ENCODE measurements around the gene XPNPEP2.

XPNPEP2 gene

GRCh38 chrX:129738466-129739308 lies at the start of gene XPNPEP2:
Gene XPNPEP2, plus strand, starts transcription at chrX:129738979. Its CDS starts 235 bp downstream, at chrX:129739214.
- DNase-seq: no peak

GRCh38 chrX:129689796-129690195 lies 49.0 kb upstream of the XPNPEP2 start:
- no peak for DNase-seq

GRCh38 chrX:129690435-129690834 lies 48.3 kb upstream of the XPNPEP2 start:
- DNase-seq: no peak

- no peak for DNase-seq
Measured at GRCh38 chrX:129693354-129693753, 45.4 kb upstream of the XPNPEP2 start.

- no peak for DNase-seq
Measured at GRCh38 chrX:129694805-129695204, 44.0 kb upstream of the XPNPEP2 start.

GRCh38 chrX:129695535-129695934 lies 43.2 kb upstream of the XPNPEP2 start:
- no peak for DNase-seq

- DNase-seq: no peak
Measured at GRCh38 chrX:129695937-129696336, 42.8 kb upstream of the XPNPEP2 start.

GRCh38 chrX:129696463-129697155 lies 42.2 kb upstream of the XPNPEP2 start:
- DNase-seq: no peak

GRCh38 chrX:129697204-129697829 lies 41.5 kb upstream of the XPNPEP2 start:
- no peak for DNase-seq

- DNase-seq: no peak
Measured at GRCh38 chrX:129698150-129698549, 40.6 kb upstream of the XPNPEP2 start.

GRCh38 chrX:129700536-129700935 lies 38.2 kb upstream of the XPNPEP2 start:
- DNase-seq: no peak

- DNase-seq: no peak
Measured at GRCh38 chrX:129701624-129702069, 37.1 kb upstream of the XPNPEP2 start.

GRCh38 chrX:129704491-129704890 lies 34.3 kb upstream of the XPNPEP2 start:
- no peak for DNase-seq

GRCh38 chrX:129705377-129705925 lies 33.3 kb upstream of the XPNPEP2 start:
- DNase-seq: no peak

GRCh38 chrX:129705988-129706387 lies 32.8 kb upstream of the XPNPEP2 start:
- DNase-seq: no peak

GRCh38 chrX:129706400-129707072 lies 32.2 kb upstream of the XPNPEP2 start:
- no peak for DNase-seq

GRCh38 chrX:129714581-129714980 lies 24.2 kb upstream of the XPNPEP2 start:
- DNase-seq: no peak

GRCh38 chrX:129716507-129716906 lies 22.3 kb upstream of the XPNPEP2 start:
- no peak for DNase-seq

GRCh38 chrX:129717892-129718291 lies 20.9 kb upstream of the XPNPEP2 start:
- no peak for DNase-seq

GRCh38 chrX:129718676-129719075 lies 20.1 kb upstream of the XPNPEP2 start:
- DNase-seq: no peak

- no peak for DNase-seq
Measured at GRCh38 chrX:129719268-129719667, 19.5 kb upstream of the XPNPEP2 start.

GRCh38 chrX:129719931-129720530 lies 18.7 kb upstream of the XPNPEP2 start:
- no peak for DNase-seq

All from stimulated activated naive CD4-positive, alpha-beta T cell (primary cell).